HepG2 (cell line): Measurements from ENCODE around the gene POLN. TPM values are rescaled to one million over a fixed set of nuclear protein-coding genes. Genes with fewer than 3 reads are reported as not detected.
A peak's percentile ranks its signal among the peaks of the same experiment; 100 is the strongest.

Source experiments
- ATAC-seq: fragments of 200-7000 bp; cut with Tn5 transposase; 3 replicates; pipeline ENCODE4 v1.9.1; 2020; ENCODE audit warnings: mild to moderate bottlenecking, moderate library complexity
- BruUV-seq: library from RNA; stranded (reverse); fragments of 400-500 nt; replicated peaks from 2 replicates; lab custom pipeline; 2021; lab: Mats Ljungman, UMichigan
- CTCF ChIA-PET: fragments of 300-600 bp; formaldehyde crosslinking; extraction: SDS; loops from one replicate; lab custom pipeline; 2021; ENCODE audit warnings: low total read pairs, inconsistent platforms, low intra/inter-chr PET ratio; lab: Yijun Ruan, JAX
- POLR2A ChIA-PET: fragments of 350-600 bp; sonication (Branson Sonifier 250); formaldehyde crosslinking; loops from one replicate; lab custom pipeline; 2020; ENCODE audit warnings: antibody characterized with exemption, inconsistent platforms; lab: Yijun Ruan, JAX
- DNase-seq: peaks from one replicate; pipeline ENCODE4 v3.0.0-alpha.2; 2015; ENCODE audit warnings: low spot score
- FAIRE-seq: peaks from 3 replicates; lab custom pipeline; 2011; peaks lifted over from hg19 to GRCh38; lab: Jason Lieb, UNC
- H2AFZ ChIP-seq: one replicate; pipeline ENCODE4 v1.6.1; 2011; ENCODE audit warnings: low read length, inconsistent platforms
- H3K27ac ChIP-seq: fragments of 300-600 bp; 3 replicates; pipeline ENCODE4 v1.8.0; 2011; ENCODE audit warnings: mixed run types, mild to moderate bottlenecking, mixed read lengths, low read length, inconsistent platforms; ENCODE audit not compliant: insufficient read depth; ENCODE audit errors: extremely low read length
- H3K27me3 ChIP-seq, 2 experiments: fragments of 200-600 bp in 1 of 2; 2 replicates in 1 of 2; 3 replicates in 1 of 2; pipeline versions ENCODE4 v1.6.0 to v1.8.0; 2011; ENCODE audit warnings: low read length in 2 of 2, mild to moderate bottlenecking in 2 of 2, moderate library complexity in 2 of 2, inconsistent platforms in 1 of 2; ENCODE audit not compliant: insufficient read depth in 2 of 2, control insufficient read depth in 1 of 2
- H3K36me3 ChIP-seq, 2 experiments: fragments of 200-600 bp in 1 of 2; replicated peaks in 1 of 2; 2 replicates in 1 of 2; 3 replicates in 1 of 2; pipeline versions ENCODE4 v1.5.1 to v1.8.0; 2011; ENCODE audit warnings: low read length in 2 of 2, inconsistent platforms in 1 of 2; ENCODE audit not compliant: insufficient read depth in 2 of 2, control insufficient read depth in 1 of 2
- H3K4me1 ChIP-seq: 2 replicates; pipeline ENCODE4 v1.5.1; 2012; ENCODE audit warnings: low read length, inconsistent platforms; ENCODE audit not compliant: insufficient read depth
- H3K4me2 ChIP-seq: 2 replicates; pipeline ENCODE4 v1.6.0; 2011; ENCODE audit warnings: low read depth, low read length, inconsistent platforms
- H3K4me3 ChIP-seq, 3 experiments: fragments of 200-600 bp in 1 of 3; sonication (generic), shearing (Covaris generic) in 1 of 3; replicated peaks in 1 of 3; 2 replicates each; pipeline ENCODE4 v1.5.1; 2011 to 2016; ENCODE audit warnings: low read length in 3 of 3, inconsistent platforms in 2 of 3, low read depth in 2 of 3, mild to moderate bottlenecking in 2 of 3, control low read depth in 1 of 3, mixed read lengths in 1 of 3; ENCODE audit not compliant: insufficient read depth in 1 of 3
- H3K79me2 ChIP-seq: one replicate; pipeline ENCODE4 v1.6.1; 2011; ENCODE audit warnings: low read length, inconsistent platforms; ENCODE audit not compliant: insufficient read depth
- H3K9ac ChIP-seq: 2 replicates; pipeline ENCODE4 v1.6.0; 2011; ENCODE audit warnings: mild to moderate bottlenecking, low read depth, low read length, inconsistent platforms; ENCODE audit not compliant: insufficient read depth
- H3K9me3 ChIP-seq: 2 replicates; pipeline ENCODE4 v1.5.1; 2012; ENCODE audit warnings: mild to moderate bottlenecking, low read length
- H4K20me1 ChIP-seq: 2 replicates; pipeline ENCODE4 v1.6.0; 2011; ENCODE audit warnings: inconsistent platforms, mild to moderate bottlenecking, low read length, moderate library complexity; ENCODE audit not compliant: insufficient read depth
- AGO2 ChIP-seq: fragments of 200-400 bp; formaldehyde crosslinking; optimal IDR thresholded peaks from 2 replicates; pipeline ENCODE3; 2017; ENCODE audit warnings: mild to moderate bottlenecking, low read depth, low read length, moderate library complexity
- ATF7-NPFF ChIP-seq: sonication (generic); formaldehyde crosslinking; IDR thresholded peaks from 2 replicates; pipeline ENCODE4 v1.8.1; 2023; ENCODE audit warnings: mild to moderate bottlenecking, low read depth, missing genetic modification reagents, moderate library complexity
- BRD4 ChIP-seq: sonication (generic); formaldehyde crosslinking; IDR thresholded peaks from 2 replicates; pipeline ENCODE4 v1.4.0; 2020; ENCODE audit warnings: missing genetic modification reagents
- CEBPZ ChIP-seq: IDR thresholded peaks from 2 replicates; pipeline ENCODE4 v1.6.1; 2012; ENCODE audit warnings: low read length, improper control_type of control experiment
- FOSL2 ChIP-seq: sonication (generic); formaldehyde crosslinking; IDR thresholded peaks from 2 replicates; pipeline ENCODE4 v1.4.0; 2020; ENCODE audit warnings: missing genetic modification reagents
- HNRNPLL ChIP-seq: fragments of 200-400 bp; formaldehyde crosslinking; IDR thresholded peaks from 2 replicates; pipeline ENCODE4 v1.6.1; 2017; ENCODE audit warnings: mild to moderate bottlenecking, low read depth, low read length; ENCODE audit not compliant: poor library complexity, severe bottlenecking
- KDM5B ChIP-seq: sonication (generic); formaldehyde crosslinking; IDR thresholded peaks from 2 replicates; pipeline ENCODE4 v1.4.0; 2020; ENCODE audit warnings: missing genetic modification reagents, mild to moderate bottlenecking, borderline replicate concordance
- MAZ ChIP-seq, 2 experiments: sonication (generic) in 1 of 2; formaldehyde crosslinking in 1 of 2; IDR thresholded peaks; 2 replicates each; pipeline versions ENCODE4 v1.5.0 to v1.6.1; 2012 to 2020; ENCODE audit warnings: low read depth in 2 of 2, mild to moderate bottlenecking in 2 of 2, borderline replicate concordance in 1 of 2, improper control_type of control experiment in 1 of 2, low read length in 1 of 2, missing genetic modification reagents in 1 of 2, moderate library complexity in 1 of 2
- MTA1 ChIP-seq: sonication (generic); formaldehyde crosslinking; IDR thresholded peaks from 2 replicates; pipeline ENCODE4 v1.4.0; 2020; ENCODE audit warnings: missing genetic modification reagents, mild to moderate bottlenecking, borderline replicate concordance
- PHF8 ChIP-seq: sonication (generic); formaldehyde crosslinking; IDR thresholded peaks from 2 replicates; pipeline ENCODE4 v1.5.0; 2020; ENCODE audit warnings: missing genetic modification reagents
- SOX6 ChIP-seq, 2 experiments: fragments of 450-650 bp in 1 of 2; sonication (generic) in 1 of 2; formaldehyde crosslinking in 1 of 2; IDR thresholded peaks; 2 replicates each; pipeline versions ENCODE4 v1.4.0 to v1.6.1; 2017 to 2020; ENCODE audit warnings: antibody characterized with exemption in 1 of 2, mild to moderate bottlenecking in 1 of 2, missing genetic modification reagents in 1 of 2
- TBL1XR1 ChIP-seq: fragments of 150-350 bp; IDR thresholded peaks from 2 replicates; pipeline ENCODE4 v1.6.1; 2014; ENCODE audit warnings: borderline replicate concordance, low read length; ENCODE audit not compliant: partially characterized antibody
- TBX2 ChIP-seq: sonication (generic); formaldehyde crosslinking; IDR thresholded peaks from 2 replicates; pipeline ENCODE4 v1.5.0; 2020; ENCODE audit warnings: missing genetic modification reagents, mild to moderate bottlenecking, borderline replicate concordance
- ZNF335 ChIP-seq: sonication (generic); formaldehyde crosslinking; IDR thresholded peaks from 2 replicates; pipeline ENCODE4 v1.4.0; 2020; ENCODE audit warnings: missing genetic modification reagents
- ZNF451 ChIP-seq: sonication (generic); formaldehyde crosslinking; IDR thresholded peaks from 2 replicates; pipeline ENCODE4 v1.5.0; 2020; ENCODE audit warnings: mild to moderate bottlenecking, missing genetic modification reagents
- ZNF547 ChIP-seq: sonication (generic); formaldehyde crosslinking; IDR thresholded peaks from 2 replicates; pipeline ENCODE4 v1.5.1; 2020; ENCODE audit warnings: mild to moderate bottlenecking, missing genetic modification reagents
- ZNF773 ChIP-seq: sonication (generic); formaldehyde crosslinking; IDR thresholded peaks from 2 replicates; pipeline ENCODE4 v1.4.0; 2020; ENCODE audit warnings: missing genetic modification reagents, borderline replicate concordance
- WGBS: methylation state at CpG from one replicate; pipeline ENCODE4 v1.1.6; 2017; ENCODE audit warnings: low lambda C conversion rate; 5-methylcytosine and 5-hydroxymethylcytosine counted together
- in situ Hi-C: cut with HindIII; loops from 2 replicates; pipeline ENCODE4 v1.10.0; 2017; ENCODE audit warnings: low pct_unique_long_range_greater_than_20kb; ENCODE audit not compliant: extremely low pct_ligation_motif_present
- intact Hi-C: fragments of 100-400 bp; cut with micrococcal nuclease; formaldehyde crosslinking; loops from one replicate; pipeline ENCODE4 v1.10.0; 2022; ENCODE audit not compliant: unreplicated experiment
- polyA plus RNA-seq, 8 experiments: library from polyadenylated mRNA; depleted of rRNA in 3 of 8; stranded (reverse) in 7 of 8; unstranded in 1 of 8; fragments of >200 nt; fragmentation: Illumina TruSeq in 4 of 8; extraction: Trizol in 4 of 8; gene quantifications; 2 replicates each; pipeline versions ENCODE4 v1.2.1 to v1.2.3, GENCODE V29; 2011 to 2016; ENCODE audit warnings: low read depth in 4 of 8, missing spikeins in 1 of 8, mixed read lengths in 1 of 8; ENCODE audit not compliant: insufficient read depth in 1 of 8
- total RNA-seq, 5 experiments: library from RNA; depleted of rRNA; stranded (reverse); fragments of >200 nt; fragmentation: Illumina TruSeq; extraction: Trizol; gene quantifications; 2 replicates each; pipeline ENCODE4 v1.2.3, GENCODE V29; 2016; ENCODE audit warnings: low read depth in 1 of 5
- TF ChIP-seq, protein P1 (sequence below): sonication (generic); formaldehyde crosslinking; IDR thresholded peaks from 2 replicates; pipeline ENCODE4 v1.4.0; 2020; ENCODE audit warnings: missing genetic modification reagents

The POLN gene
- total and polyA plus RNA-seq, 2 of the 13 experiments (the other 11 are each of a cell fraction or from before 2014, with no cell fraction given), result 0.93 to 1.5 TPM

DNA sequence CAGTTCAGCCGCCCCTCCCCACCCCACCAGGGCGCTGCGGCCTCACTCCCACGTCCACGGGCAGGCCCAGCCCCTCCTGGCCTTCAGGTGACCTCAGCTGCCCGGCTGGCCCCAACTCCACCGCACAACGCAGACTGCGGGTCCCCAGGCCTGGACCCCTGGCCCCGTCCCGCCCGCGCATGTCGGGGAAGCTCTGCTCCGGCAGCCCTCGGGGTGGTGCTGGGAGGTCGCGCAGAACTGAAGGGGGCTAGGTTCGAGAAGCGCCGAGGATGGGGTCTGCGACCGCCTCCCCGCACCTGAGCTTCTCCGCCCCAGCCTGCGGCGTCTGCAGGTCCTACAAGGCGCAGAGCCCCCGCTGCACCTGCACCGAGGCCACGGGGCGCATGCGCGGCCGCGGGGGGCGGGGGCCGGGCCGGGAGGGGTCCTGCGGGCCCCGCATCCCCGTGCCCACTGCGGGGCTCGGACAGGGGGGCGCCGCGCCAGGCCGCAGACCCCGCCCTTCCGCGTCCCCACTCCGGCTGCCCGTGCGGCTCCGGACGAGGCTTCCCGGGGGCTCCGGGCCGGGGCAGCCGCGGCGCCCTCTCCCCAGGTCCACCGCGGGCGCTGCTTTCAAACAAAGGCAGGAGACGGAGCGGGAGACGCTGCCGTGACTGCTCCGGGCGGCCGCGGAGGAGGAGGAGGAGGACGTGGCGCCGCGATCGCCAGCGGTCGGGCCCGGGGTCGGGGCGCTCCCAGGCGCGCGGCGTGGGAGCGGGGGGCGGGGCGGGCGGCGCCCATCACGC, 183.5 kb downstream of the POLN start:
- Histone ChIP-seq H3K27me3 (peaks cover 0 to 14% of the 10 kb centered on the region in 2 experiments; a peak in 4 of 5 replicates), H3K4me2 (peak overlapping the region; percentile 53), H2AFZ (no peak overlapping the region), H3K4me1 (peaks cover 27% of the 10 kb centered on the region), H3K27ac (no peak overlapping the region), H3K9me3 (no peaks in the 10 kb centered on the region), H3K4me3 (peak overlapping the region; percentile 26 to 61 (median 52); a peak in 5 of 6 replicates), H3K36me3 (no peaks in the 10 kb centered on the region), H3K9ac (no peak overlapping the region), H4K20me1 (no peaks in the 10 kb centered on the region), H3K79me2 (no peaks in the 10 kb centered on the region)
- CTCF ChIA-PET, result no interaction called here
- ATAC-seq (peak; percentile 5), DNase-seq (no peak), FAIRE-seq (no peak)
- 22% methylated on average over 5 of the region's 93 CpGs for WGBS
- intact Hi-C loops, result no loop called here
- in situ Hi-C loops, result no loop called here
- POLR2A ChIA-PET, result interaction anchor here (1.5 kb wide), 1 partner anchor 49 kb away, joined by 5 read pairs; no protein-coding TSS in a partner anchor
- BruUV-seq, result no TSS peak
- no peak for TF ChIP-seq SOX6 (IDR thresholded peaks at IDR 0.05)
- TF ChIP-seq SOX6 (CRISPR knock-in tag; IDR thresholded peaks at IDR 0.05), result no peak
- TF ChIP-seq ZNF451 (CRISPR knock-in tag), result no peak
- TF ChIP-seq AGO2, result no peak
- peak; percentile 32 for TF ChIP-seq HNRNPLL
- no peak for TF ChIP-seq ATF7-NPFF (CRISPR knock-in tag)
- 0 out of 2 replicates have a peak, but pooled peaks have one; percentile 34 for TF ChIP-seq ZNF773 (CRISPR knock-in tag)
- TF ChIP-seq ZNF335 (CRISPR knock-in tag), result no peak
- no peak for TF ChIP-seq TBL1XR1
- TF ChIP-seq KDM5B (CRISPR knock-in tag), result no peak
- no peak for TF ChIP-seq FOSL2 (CRISPR knock-in tag)
- TF ChIP-seq MAZ (IDR thresholded peaks at IDR 0.05; ENCODE audit: borderline replicate concordance, low read depth, low read length), result no peak
- TF ChIP-seq MAZ (CRISPR knock-in tag; IDR thresholded peaks at IDR 0.05; ENCODE audit: low read depth), result peak; percentile 48; the same call in 1 of the 2 replicates
- TF ChIP-seq, protein P1, sequence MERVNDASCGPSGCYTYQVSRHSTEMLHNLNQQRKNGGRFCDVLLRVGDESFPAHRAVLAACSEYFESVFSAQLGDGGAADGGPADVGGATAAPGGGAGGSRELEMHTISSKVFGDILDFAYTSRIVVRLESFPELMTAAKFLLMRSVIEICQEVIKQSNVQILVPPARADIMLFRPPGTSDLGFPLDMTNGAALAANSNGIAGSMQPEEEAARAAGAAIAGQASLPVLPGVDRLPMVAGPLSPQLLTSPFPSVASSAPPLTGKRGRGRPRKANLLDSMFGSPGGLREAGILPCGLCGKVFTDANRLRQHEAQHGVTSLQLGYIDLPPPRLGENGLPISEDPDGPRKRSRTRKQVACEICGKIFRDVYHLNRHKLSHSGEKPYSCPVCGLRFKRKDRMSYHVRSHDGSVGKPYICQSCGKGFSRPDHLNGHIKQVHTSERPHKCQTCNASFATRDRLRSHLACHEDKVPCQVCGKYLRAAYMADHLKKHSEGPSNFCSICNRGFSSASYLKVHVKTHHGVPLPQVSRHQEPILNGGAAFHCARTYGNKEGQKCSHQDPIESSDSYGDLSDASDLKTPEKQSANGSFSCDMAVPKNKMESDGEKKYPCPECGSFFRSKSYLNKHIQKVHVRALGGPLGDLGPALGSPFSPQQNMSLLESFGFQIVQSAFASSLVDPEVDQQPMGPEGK, result peak; percentile 70
- TF ChIP-seq TBX2 (CRISPR knock-in tag), result no peak
- no peak for TF ChIP-seq BRD4 (CRISPR knock-in tag)
- TF ChIP-seq PHF8 (CRISPR knock-in tag), result peak; percentile 34; the same call in 1 of the 2 replicates
- no peak; the same call in 1 of the 2 replicates for TF ChIP-seq MTA1 (CRISPR knock-in tag)
- TF ChIP-seq CEBPZ, result no peak
- TF ChIP-seq ZNF547, result no peak
